ENCODE data around the gene ATP2B2.

The ATP2B2 gene

GRCh38 chr3:10485806-10486205 lies 19.6 kb downstream of the ATP2B2 start:
- no peak overlapping the region for H4K8ac ChIP-seq (ENCODE audit: low read depth, low read length)
- H2BK12ac ChIP-seq (ENCODE audit: low read length) = no peak overlapping the region
- peak overlapping the region; percentile 73 for H3K9ac ChIP-seq (ENCODE audit: low read depth, low read length, poor library complexity)
- peaks cover 0 to 3% of the 10 kb centered on the region in 2 donors for H3K4me1 ChIP-seq (ENCODE audit: control insufficient read depth in 2 of 2, insufficient read depth in 1 of 2, low read depth in 1 of 2, low read length in 2 of 2)
- H3K14ac ChIP-seq (ENCODE audit: low read length) = no peak overlapping the region
- H3K9me3 ChIP-seq (replicated peaks in 1 of 2; ENCODE audit: control insufficient read depth in 2 of 2, insufficient read depth in 1 of 2, low read depth in 1 of 2, low read length in 2 of 2) = peaks cover 0 to 1% of the 10 kb centered on the region in 2 donors
- peak overlapping the region; percentile 40 for H2AK5ac ChIP-seq (ENCODE audit: low read depth, low read length)
- no peak overlapping the region for H2BK120ac ChIP-seq (ENCODE audit: low read depth, low read length)
- H3K27me3 ChIP-seq (ENCODE audit: control insufficient read depth in 3 of 3, insufficient read depth in 3 of 3, low read depth in 1 of 3, low read length in 3 of 3) = peaks cover 0 to 2% (median 0%) of the 10 kb centered on the region in 3 experiments
- H3K18ac ChIP-seq (ENCODE audit: low read length) = peak overlapping the region; percentile 73
- H2BK5ac ChIP-seq (ENCODE audit: low read length) = no peak overlapping the region
- H3K4me3 ChIP-seq (ENCODE audit: low read length in 2 of 2) = no peak overlapping the region
- no peak for DNase-seq (ENCODE audit: low spot score)
- WGBS, 2 donors (ENCODE audit: extremely low coverage in 2 of 2, insufficient read length in 2 of 2, insufficient replicate concordance in 1 of 2) = no CpG with 5 or more reads among the region's 8 CpGs
- no peak overlapping the region for H3K4ac ChIP-seq (ENCODE audit: low read length)
- no peak overlapping the region for H3K4me2 ChIP-seq (ENCODE audit: insufficient read depth, low read length, poor library complexity, severe bottlenecking)
- H4K91ac ChIP-seq (ENCODE audit: low read depth, low read length, poor library complexity) = no peak overlapping the region
- H2AFZ ChIP-seq (ENCODE audit: low read length) = no peak overlapping the region
- no peak overlapping the region for H3K27ac ChIP-seq (replicated peaks; ENCODE audit: low read length)
- no peaks in the 10 kb centered on the region for H3K79me1 ChIP-seq (ENCODE audit: low read depth, low read length)
- H2BK15ac ChIP-seq (ENCODE audit: low read length) = peak overlapping the region; percentile 13
- no peaks in the 10 kb centered on the region for H3K36me3 ChIP-seq (replicated peaks in 1 of 2; ENCODE audit: control insufficient read depth in 2 of 2, insufficient read depth in 2 of 2, low read length in 2 of 2)
- H3K23ac ChIP-seq (ENCODE audit: low read depth, low read length, poor library complexity) = no peak overlapping the region

GRCh38 chr3:10485380-10485779 lies 20.0 kb downstream of the ATP2B2 start:
- no peak overlapping the region for H3K27ac ChIP-seq (replicated peaks; ENCODE audit: low read length)
- no CpG with 5 or more reads among the region's 12 CpGs for WGBS, 2 donors (ENCODE audit: extremely low coverage in 2 of 2, insufficient read length in 2 of 2, insufficient replicate concordance in 1 of 2)
- H3K9me3 ChIP-seq (replicated peaks in 1 of 2; ENCODE audit: control insufficient read depth in 2 of 2, insufficient read depth in 1 of 2, low read depth in 1 of 2, low read length in 2 of 2) = peaks cover 0 to 1% of the 10 kb centered on the region in 2 donors
- H3K4me1 ChIP-seq (ENCODE audit: control insufficient read depth in 2 of 2, insufficient read depth in 1 of 2, low read depth in 1 of 2, low read length in 2 of 2) = peaks cover 0 to 1% of the 10 kb centered on the region in 2 donors
- H2BK120ac ChIP-seq (ENCODE audit: low read depth, low read length) = no peak overlapping the region
- peak overlapping the region; percentile 47 for H2BK5ac ChIP-seq (ENCODE audit: low read length)
- H3K4ac ChIP-seq (ENCODE audit: low read length) = no peak overlapping the region
- no peaks in the 10 kb centered on the region for H3K36me3 ChIP-seq (replicated peaks in 1 of 2; ENCODE audit: control insufficient read depth in 2 of 2, insufficient read depth in 2 of 2, low read length in 2 of 2)
- no peak overlapping the region for H3K9ac ChIP-seq (ENCODE audit: low read depth, low read length, poor library complexity)
- no peak overlapping the region for H4K8ac ChIP-seq (ENCODE audit: low read depth, low read length)
- DNase-seq (ENCODE audit: low spot score) = no peak
- H2BK12ac ChIP-seq (ENCODE audit: low read length) = no peak overlapping the region
- H2BK15ac ChIP-seq (ENCODE audit: low read length) = peak overlapping the region; percentile 13
- H2AK5ac ChIP-seq (ENCODE audit: low read depth, low read length) = peak overlapping the region; percentile 40
- H3K27me3 ChIP-seq (ENCODE audit: control insufficient read depth in 3 of 3, insufficient read depth in 3 of 3, low read depth in 1 of 3, low read length in 3 of 3) = peaks cover 0 to 2% (median 0%) of the 10 kb centered on the region in 3 experiments
- H3K79me1 ChIP-seq (ENCODE audit: low read depth, low read length) = no peaks in the 10 kb centered on the region
- no peak overlapping the region for H3K14ac ChIP-seq (ENCODE audit: low read length)
- H3K4me2 ChIP-seq (ENCODE audit: insufficient read depth, low read length, poor library complexity, severe bottlenecking) = no peak overlapping the region
- no peak overlapping the region for H4K91ac ChIP-seq (ENCODE audit: low read depth, low read length, poor library complexity)
- H3K23ac ChIP-seq (ENCODE audit: low read depth, low read length, poor library complexity) = no peak overlapping the region
- peak overlapping the region; percentile 73 for H3K18ac ChIP-seq (ENCODE audit: low read length)
- H3K4me3 ChIP-seq (ENCODE audit: low read length in 2 of 2) = no peak overlapping the region
- no peak overlapping the region for H2AFZ ChIP-seq (ENCODE audit: low read length)

- H3K18ac ChIP-seq (ENCODE audit: low read length) = peak overlapping the region; percentile 91
- H3K9ac ChIP-seq (ENCODE audit: low read depth, low read length, poor library complexity) = no peak overlapping the region
- peak overlapping the region; percentile 47 for H2BK5ac ChIP-seq (ENCODE audit: low read length)
- H3K4me2 ChIP-seq (ENCODE audit: insufficient read depth, low read length, poor library complexity, severe bottlenecking) = no peak overlapping the region
- no peaks in the 10 kb centered on the region for H3K36me3 ChIP-seq (replicated peaks in 1 of 2; ENCODE audit: control insufficient read depth in 2 of 2, insufficient read depth in 2 of 2, low read length in 2 of 2)
- peak overlapping the region; percentile 43 for H2BK15ac ChIP-seq (ENCODE audit: low read length)
- H3K23ac ChIP-seq (ENCODE audit: low read depth, low read length, poor library complexity) = no peak overlapping the region
- H3K79me1 ChIP-seq (ENCODE audit: low read depth, low read length) = no peaks in the 10 kb centered on the region
- WGBS, 2 donors (ENCODE audit: extremely low coverage in 2 of 2, insufficient read length in 2 of 2, insufficient replicate concordance in 1 of 2) = no CpG with 5 or more reads among the region's 3 CpGs
- H2AFZ ChIP-seq (ENCODE audit: low read length) = no peak overlapping the region
- H3K4me3 ChIP-seq (ENCODE audit: low read length in 2 of 2) = no peak overlapping the region
- H4K91ac ChIP-seq (ENCODE audit: low read depth, low read length, poor library complexity) = no peak overlapping the region
- H3K9me3 ChIP-seq (replicated peaks in 1 of 2; ENCODE audit: control insufficient read depth in 2 of 2, insufficient read depth in 1 of 2, low read depth in 1 of 2, low read length in 2 of 2) = peaks cover 0 to 1% of the 10 kb centered on the region in 2 donors
- no peak overlapping the region for H2BK12ac ChIP-seq (ENCODE audit: low read length)
- peak overlapping the region; percentile 58 for H2AK5ac ChIP-seq (ENCODE audit: low read depth, low read length)
- peaks cover 0 to 2% (median 0%) of the 10 kb centered on the region in 3 experiments for H3K27me3 ChIP-seq (ENCODE audit: control insufficient read depth in 3 of 3, insufficient read depth in 3 of 3, low read depth in 1 of 3, low read length in 3 of 3)
- no peak for DNase-seq (ENCODE audit: low spot score)
- H2BK120ac ChIP-seq (ENCODE audit: low read depth, low read length) = no peak overlapping the region
- peaks cover 0 to 1% of the 10 kb centered on the region in 2 donors for H3K4me1 ChIP-seq (ENCODE audit: control insufficient read depth in 2 of 2, insufficient read depth in 1 of 2, low read depth in 1 of 2, low read length in 2 of 2)
- H4K8ac ChIP-seq (ENCODE audit: low read depth, low read length) = no peak overlapping the region
- H3K14ac ChIP-seq (ENCODE audit: low read length) = no peak overlapping the region
- H3K27ac ChIP-seq (replicated peaks; ENCODE audit: low read length) = no peak overlapping the region
- H3K4ac ChIP-seq (ENCODE audit: low read length) = no peak overlapping the region
Measured at GRCh38 chr3:10484709-10485108, 20.7 kb downstream of the ATP2B2 start.

GRCh38 chr3:10483686-10484345 lies 21.6 kb downstream of the ATP2B2 start:
- no peak overlapping the region for H3K4ac ChIP-seq (ENCODE audit: low read length)
- no peaks in the 10 kb centered on the region for H3K79me1 ChIP-seq (ENCODE audit: low read depth, low read length)
- WGBS, 2 donors (ENCODE audit: extremely low coverage in 2 of 2, insufficient read length in 2 of 2, insufficient replicate concordance in 1 of 2) = no CpG with 5 or more reads among the region's 13 CpGs
- no peak overlapping the region for H2BK120ac ChIP-seq (ENCODE audit: low read depth, low read length)
- no peak overlapping the region for H3K27ac ChIP-seq (replicated peaks; ENCODE audit: low read length)
- H4K91ac ChIP-seq (ENCODE audit: low read depth, low read length, poor library complexity) = no peak overlapping the region
- H3K9ac ChIP-seq (ENCODE audit: low read depth, low read length, poor library complexity) = no peak overlapping the region
- H3K18ac ChIP-seq (ENCODE audit: low read length) = peak overlapping the region; percentile 91
- no peak overlapping the region for H2AFZ ChIP-seq (ENCODE audit: low read length)
- peak overlapping the region; percentile 58 for H2AK5ac ChIP-seq (ENCODE audit: low read depth, low read length)
- H3K14ac ChIP-seq (ENCODE audit: low read length) = no peak overlapping the region
- H3K27me3 ChIP-seq (ENCODE audit: control insufficient read depth in 3 of 3, insufficient read depth in 3 of 3, low read depth in 1 of 3, low read length in 3 of 3) = peaks cover 0 to 2% (median 0%) of the 10 kb centered on the region in 3 experiments
- no peak overlapping the region for H2BK12ac ChIP-seq (ENCODE audit: low read length)
- no peak overlapping the region for H4K8ac ChIP-seq (ENCODE audit: low read depth, low read length)
- no peak overlapping the region for H3K4me2 ChIP-seq (ENCODE audit: insufficient read depth, low read length, poor library complexity, severe bottlenecking)
- no peaks in the 10 kb centered on the region for H3K4me1 ChIP-seq (ENCODE audit: control insufficient read depth in 2 of 2, insufficient read depth in 1 of 2, low read depth in 1 of 2, low read length in 2 of 2)
- H2BK5ac ChIP-seq (ENCODE audit: low read length) = peak overlapping the region; percentile 58
- H3K36me3 ChIP-seq (replicated peaks in 1 of 2; ENCODE audit: control insufficient read depth in 2 of 2, insufficient read depth in 2 of 2, low read length in 2 of 2) = no peaks in the 10 kb centered on the region
- no peak overlapping the region for H3K4me3 ChIP-seq (ENCODE audit: low read length in 2 of 2)
- no peak overlapping the region for H3K23ac ChIP-seq (ENCODE audit: low read depth, low read length, poor library complexity)
- peak overlapping the region; percentile 43 for H2BK15ac ChIP-seq (ENCODE audit: low read length)
- DNase-seq (ENCODE audit: low spot score) = no peak
- H3K9me3 ChIP-seq (replicated peaks in 1 of 2; ENCODE audit: control insufficient read depth in 2 of 2, insufficient read depth in 1 of 2, low read depth in 1 of 2, low read length in 2 of 2) = peaks cover 0 to 1% of the 10 kb centered on the region in 2 donors
